Measurements from ENCODE around the gene PPBP.
"Not testable (repeated sequence)": the region's sequence is repeated elsewhere in the genome, so short reads cannot be mapped to it uniquely, and the experiment has no call there.

The PPBP gene

GRCh38 chr4:73974352-73974751, 13.6 kb downstream of the PPBP start:
- no peaks in the 10 kb centered on the region for H3K36me3 ChIP-seq (replicated peaks)
- no peaks in the 10 kb centered on the region for H3K27me3 ChIP-seq (replicated peaks)
- no peak overlapping the region for H3K4me3 ChIP-seq (ENCODE audit: low read depth, low read length)
- no peak for TF ChIP-seq CTCF (IDR thresholded peaks at IDR 0.05; ENCODE audit: low read depth, low read length, missing control alignments)
- DNase-seq: no peak
- no peak overlapping the region for H3K27ac ChIP-seq
- in situ Hi-C loops (cut with HindIII; ENCODE audit: low pct_ligation_motif_present, low sequenced_read_pairs): no loop called here

DNA sequence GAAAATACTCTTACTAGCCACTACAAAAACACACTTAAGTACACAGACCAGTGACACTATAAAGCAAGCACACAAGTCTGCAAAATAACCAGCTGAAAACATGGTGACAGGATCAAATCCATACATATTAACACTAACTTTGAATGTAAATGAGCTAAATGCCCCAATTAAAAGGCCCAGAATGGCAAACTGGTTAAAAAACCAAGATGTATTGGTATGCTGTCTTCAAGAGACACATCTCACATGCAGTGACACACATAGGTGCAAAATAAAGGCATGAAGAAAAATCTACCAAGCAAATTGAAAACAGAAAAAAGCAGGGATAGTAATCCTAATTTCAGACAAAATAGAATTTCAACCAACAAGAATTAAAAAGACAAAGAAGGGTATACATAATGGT, 17.0 kb downstream of the PPBP start:
- in situ Hi-C loops (cut with HindIII; ENCODE audit: low pct_ligation_motif_present, low sequenced_read_pairs): no loop called here

DNA sequence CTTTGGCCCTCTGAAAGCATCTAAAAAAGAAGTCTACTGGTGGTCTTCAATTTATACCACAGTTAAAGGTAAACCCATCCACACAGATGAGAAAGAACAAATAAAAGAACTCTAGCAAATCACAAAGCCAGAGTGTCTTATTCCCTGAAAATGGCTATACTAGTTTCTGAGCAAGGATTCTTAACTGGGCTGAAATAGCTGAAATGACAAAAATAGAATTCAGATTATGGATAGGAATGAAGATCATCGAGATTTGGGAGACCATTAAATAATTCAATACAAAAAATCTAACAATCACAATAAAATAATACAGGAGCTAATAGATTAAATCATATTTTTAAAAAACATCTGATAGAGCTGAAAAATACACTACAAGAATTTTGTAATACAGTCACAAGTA, 18.0 kb downstream of the PPBP start:
- Histone ChIP-seq H3K27me3 (replicated peaks) (no peaks in the 10 kb centered on the region), H3K27ac (no peak overlapping the region), H3K36me3 (replicated peaks) (no peaks in the 10 kb centered on the region), H3K4me3 (ENCODE audit: low read depth, low read length) (no peak overlapping the region)
- DNase-seq: no peak
- in situ Hi-C loops (cut with HindIII; ENCODE audit: low pct_ligation_motif_present, low sequenced_read_pairs): no loop called here
- TF ChIP-seq CTCF (IDR thresholded peaks at IDR 0.05; ENCODE audit: low read depth, low read length, missing control alignments): no peak

More for the DNA sequence above, 17.0 kb downstream of the PPBP start:
- Histone ChIP-seq H3K27me3 (replicated peaks) (no peaks in the 10 kb centered on the region), H3K27ac (no peak overlapping the region), H3K4me3 (ENCODE audit: low read depth, low read length) (no peak overlapping the region), H3K36me3 (replicated peaks) (no peaks in the 10 kb centered on the region)
- no peak for DNase-seq
- no peak for TF ChIP-seq CTCF (IDR thresholded peaks at IDR 0.05; ENCODE audit: low read depth, low read length, missing control alignments)

DNA sequence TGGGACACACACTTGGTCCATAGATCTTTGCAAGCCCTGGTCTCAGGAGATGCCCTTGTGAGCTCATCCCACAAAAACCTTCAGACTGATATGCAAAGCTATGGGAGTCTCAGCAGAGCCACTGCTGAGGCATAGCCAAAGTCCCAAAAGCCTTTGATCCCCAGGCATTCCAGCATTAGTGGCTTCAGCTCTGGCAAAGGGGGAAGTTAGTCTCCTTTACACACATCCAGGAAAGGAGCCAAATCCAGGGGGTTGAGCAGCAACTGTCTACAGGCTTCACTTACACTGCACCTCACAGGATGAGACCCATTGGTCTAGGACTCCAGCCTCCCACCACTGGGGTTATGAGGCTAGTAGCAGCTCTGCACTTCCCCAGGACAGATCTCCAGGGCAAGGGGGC, 20.1 kb downstream of the PPBP start:
- in situ Hi-C loops (cut with HindIII; ENCODE audit: low pct_ligation_motif_present, low sequenced_read_pairs): no loop called here

DNA sequence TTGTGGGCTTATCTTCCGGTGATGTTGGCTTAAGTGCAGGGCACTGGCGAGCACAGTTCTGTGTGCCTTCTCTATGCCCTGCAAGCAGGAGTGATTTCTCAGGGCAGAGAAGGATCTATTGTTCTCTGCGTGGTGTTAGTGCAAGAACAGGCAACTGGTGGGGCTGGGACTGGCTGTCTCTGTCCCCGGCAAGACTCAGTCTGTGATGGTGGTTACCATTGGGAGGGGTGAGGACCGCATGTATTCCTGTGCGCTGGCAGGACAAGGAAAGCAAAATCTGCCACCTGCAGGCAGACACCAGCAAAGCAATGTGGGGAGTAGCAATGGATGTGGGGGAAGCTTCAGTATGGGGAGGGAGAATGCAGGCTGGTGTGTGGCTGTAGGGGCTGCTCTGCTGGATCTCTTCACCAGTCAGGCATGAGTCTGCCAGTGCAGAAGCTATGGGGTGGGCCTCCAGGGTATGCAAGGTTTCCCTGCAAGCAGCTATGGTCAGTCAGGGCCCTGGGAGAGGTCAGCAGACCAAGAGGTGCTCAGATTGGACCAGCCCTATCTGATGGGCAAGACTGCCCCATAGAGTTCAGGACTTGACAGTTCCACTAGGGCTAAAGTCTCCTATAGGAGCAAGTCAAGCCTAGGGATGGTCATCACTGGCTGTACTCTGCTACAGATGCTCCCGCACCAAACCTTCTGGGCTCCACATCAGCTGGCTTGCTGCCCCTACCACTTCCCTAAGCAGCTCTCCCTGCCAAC, 23.0 kb downstream of the PPBP start:
- no peak overlapping the region for H3K4me3 ChIP-seq (ENCODE audit: low read depth, low read length)
- no peak overlapping the region for H3K27ac ChIP-seq
- peak; percentile 55 for TF ChIP-seq CTCF (IDR thresholded peaks at IDR 0.05; ENCODE audit: low read depth, low read length, missing control alignments)
- H3K36me3 ChIP-seq (replicated peaks): no peaks in the 10 kb centered on the region
- no peaks in the 10 kb centered on the region for H3K27me3 ChIP-seq (replicated peaks)
- in situ Hi-C loops (cut with HindIII; ENCODE audit: low pct_ligation_motif_present, low sequenced_read_pairs): no loop called here
- DNase-seq: no peak

More for the DNA sequence above, 20.1 kb downstream of the PPBP start:
- DNase-seq: no peak
- Histone ChIP-seq H3K27ac (no peak overlapping the region), H3K36me3 (replicated peaks) (no peaks in the 10 kb centered on the region), H3K27me3 (replicated peaks) (no peaks in the 10 kb centered on the region), H3K4me3 (ENCODE audit: low read depth, low read length) (no peak overlapping the region)
- no peak for TF ChIP-seq CTCF (IDR thresholded peaks at IDR 0.05; ENCODE audit: low read depth, low read length, missing control alignments)

DNA sequence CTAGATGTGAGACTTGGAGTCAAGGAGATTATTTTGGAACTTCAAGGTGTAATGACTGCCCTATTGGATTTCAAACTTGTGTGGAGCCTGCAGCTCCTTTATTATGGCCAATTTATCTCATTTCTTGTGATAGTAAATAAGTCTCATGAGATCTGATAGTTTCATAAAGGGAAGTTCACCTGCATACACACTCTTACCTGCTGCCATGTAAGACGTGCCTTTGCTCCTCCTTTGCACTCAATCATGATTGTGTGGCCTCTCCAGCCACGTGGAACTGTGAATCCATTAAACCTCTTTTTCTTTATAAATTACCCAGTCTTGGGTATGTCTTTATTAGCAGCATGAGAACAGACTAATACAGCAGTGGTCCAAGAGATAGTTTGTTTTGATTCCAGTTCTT, 25.3 kb downstream of the PPBP start:
- no peak for DNase-seq
- Histone ChIP-seq H3K4me3 (ENCODE audit: low read depth, low read length) (no peak overlapping the region), H3K27ac (no peak overlapping the region), H3K36me3 (replicated peaks) (no peaks in the 10 kb centered on the region), H3K27me3 (replicated peaks) (no peaks in the 10 kb centered on the region)
- in situ Hi-C loops (cut with HindIII; ENCODE audit: low pct_ligation_motif_present, low sequenced_read_pairs): no loop called here
- TF ChIP-seq CTCF (IDR thresholded peaks at IDR 0.05; ENCODE audit: low read depth, low read length, missing control alignments): no peak

GRCh38 chr4:73959041-73959440, 28.9 kb downstream of the PPBP start:
- DNase-seq; H3K36me3 ChIP-seq (replicated peaks); H3K27me3 ChIP-seq (replicated peaks); H3K4me3 ChIP-seq (ENCODE audit: low read depth, low read length); in situ Hi-C loops (cut with HindIII; ENCODE audit: low pct_ligation_motif_present, low sequenced_read_pairs); H3K27ac ChIP-seq: not testable (repeated sequence)
